TTC549 (cell line): Measurements from ENCODE around the gene RERE.
"Not testable (repeated sequence)": the region's sequence is repeated elsewhere in the genome, so short reads cannot be mapped to it uniquely, and the experiment has no call there.

ENCODE experiments used
- FAIRE-seq: peaks from 2 replicates; lab custom pipeline; 2012; peaks lifted over from hg19 to GRCh38; lab: Jason Lieb, UNC

The RERE gene

GRCh38 chr1:8446119-8446518 lies 371.3 kb downstream of the RERE start:
- FAIRE-seq: not testable (repeated sequence)

GRCh38 chr1:8443558-8444194 lies 373.8 kb downstream of the RERE start:
- FAIRE-seq: no peak

GRCh38 chr1:8441426-8441825 lies 376.0 kb downstream of the RERE start:
- no peak for FAIRE-seq

DNA sequence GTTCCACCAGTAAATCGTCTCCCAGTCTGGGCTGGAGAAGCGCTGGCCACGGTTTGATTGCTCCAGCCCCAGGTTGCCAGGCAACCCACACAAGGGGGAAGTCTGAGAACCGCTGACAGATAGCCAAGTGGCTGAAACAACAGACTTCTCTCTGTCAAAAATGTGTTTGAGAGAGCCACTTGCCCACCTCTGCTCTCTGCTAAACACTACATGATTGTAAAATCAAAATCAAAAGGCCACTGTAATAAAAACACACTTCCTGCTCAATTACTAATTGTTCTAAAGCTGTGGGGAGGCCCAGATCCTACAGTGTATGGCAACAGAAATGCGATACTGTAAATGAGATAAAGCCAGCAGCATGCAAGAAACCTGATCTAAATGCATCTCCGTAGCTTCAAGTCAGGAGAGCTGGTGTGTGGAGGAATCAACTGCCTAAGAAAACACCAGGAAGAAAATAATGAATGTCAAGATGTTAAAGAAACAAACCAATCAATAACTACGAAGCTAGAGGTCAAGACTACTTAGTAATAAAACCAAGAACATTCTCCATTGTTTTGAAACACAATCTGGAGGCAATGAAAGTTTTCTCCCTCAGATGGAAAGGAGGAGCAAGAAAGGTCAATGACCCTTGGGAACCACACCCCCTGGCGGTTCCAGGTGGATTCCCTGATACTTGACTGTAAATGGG lies 378.3 kb downstream of the RERE start:
- no peak for FAIRE-seq

DNA sequence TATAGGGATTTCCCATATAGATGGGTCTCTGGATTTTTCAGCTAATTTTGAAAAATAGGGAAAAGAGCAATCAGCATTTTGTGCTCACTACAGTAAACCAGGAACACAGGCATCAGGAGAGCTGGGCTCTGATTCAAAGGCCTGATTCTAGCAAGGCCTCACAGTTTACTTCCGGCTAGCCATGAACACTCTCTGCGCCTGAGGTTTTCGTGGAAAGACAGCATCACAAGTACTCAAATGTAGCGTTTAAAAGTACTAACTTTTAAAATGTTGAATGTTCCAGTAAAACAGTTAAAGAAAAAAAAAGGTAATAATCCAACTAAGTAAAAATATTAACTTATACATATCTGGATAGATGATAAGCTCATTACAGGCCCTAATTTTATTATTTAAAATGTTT lies 379.0 kb downstream of the RERE start:
- FAIRE-seq: no peak

DNA sequence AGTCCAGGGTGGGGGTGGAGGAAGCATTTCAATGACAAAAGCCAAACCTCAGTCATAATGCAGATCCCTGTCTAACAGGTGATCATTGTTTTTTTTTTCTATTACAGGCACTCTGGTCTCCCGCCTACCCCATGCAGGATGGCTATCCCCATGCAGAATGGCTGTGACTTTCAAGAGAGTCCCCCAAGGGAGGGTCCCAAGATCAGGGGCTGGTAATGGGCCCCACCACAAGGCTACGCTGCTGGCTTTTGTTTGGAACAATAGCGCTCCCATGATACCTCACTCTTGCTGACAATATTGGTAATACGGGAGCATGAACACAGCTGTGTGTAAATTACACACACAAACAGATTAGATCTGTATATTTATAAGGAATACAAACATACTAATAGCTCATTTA lies 380.1 kb downstream of the RERE start:
- no peak for FAIRE-seq

DNA sequence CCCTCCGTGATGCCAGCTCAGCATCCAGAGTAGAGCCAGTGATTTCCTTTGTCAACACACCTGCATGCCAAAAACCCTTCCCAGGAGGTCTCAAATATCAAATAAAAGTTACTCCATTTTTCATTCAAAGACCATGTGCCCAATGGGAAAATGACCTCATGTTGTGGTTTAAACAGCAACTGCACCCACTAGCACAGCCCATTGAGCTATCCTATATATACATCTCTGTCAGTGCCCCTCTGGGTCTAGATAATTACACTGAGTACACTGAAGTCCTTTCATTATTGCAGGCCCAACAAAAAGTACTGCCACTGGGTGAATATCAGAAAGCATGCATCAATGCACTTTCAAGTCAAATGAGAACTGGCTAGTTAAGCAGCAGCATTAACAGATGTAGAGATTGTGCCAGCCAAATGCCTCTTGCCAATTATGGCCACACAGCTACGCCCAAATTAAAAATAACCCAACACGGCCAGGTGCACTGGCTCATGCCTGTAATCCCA lies 381.8 kb downstream of the RERE start:
- FAIRE-seq: no peak

- no peak for FAIRE-seq
These were observed 383.3 kb downstream of the RERE start for GRCh38 chr1:8434101-8434500.

DNA sequence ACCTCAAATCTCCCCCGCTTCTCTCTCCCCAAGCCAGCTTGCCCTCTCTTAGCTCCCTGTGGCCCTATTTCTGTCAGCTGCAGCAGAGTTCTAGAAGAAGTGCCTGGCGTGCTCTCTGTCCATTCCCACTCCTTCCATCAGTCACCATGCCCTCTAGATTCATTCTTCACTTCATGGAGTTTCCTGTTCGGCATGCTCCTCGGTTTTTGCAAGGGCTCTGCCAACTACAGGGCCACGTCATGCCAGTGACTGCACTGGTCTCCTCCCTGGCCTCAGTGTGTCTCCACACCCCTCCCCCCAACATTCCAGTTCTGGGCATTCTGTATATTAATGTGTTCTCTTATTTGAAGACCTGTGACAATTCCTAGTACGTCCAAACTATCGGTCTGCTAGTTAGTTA lies 385.7 kb downstream of the RERE start:
- FAIRE-seq: no peak

DNA sequence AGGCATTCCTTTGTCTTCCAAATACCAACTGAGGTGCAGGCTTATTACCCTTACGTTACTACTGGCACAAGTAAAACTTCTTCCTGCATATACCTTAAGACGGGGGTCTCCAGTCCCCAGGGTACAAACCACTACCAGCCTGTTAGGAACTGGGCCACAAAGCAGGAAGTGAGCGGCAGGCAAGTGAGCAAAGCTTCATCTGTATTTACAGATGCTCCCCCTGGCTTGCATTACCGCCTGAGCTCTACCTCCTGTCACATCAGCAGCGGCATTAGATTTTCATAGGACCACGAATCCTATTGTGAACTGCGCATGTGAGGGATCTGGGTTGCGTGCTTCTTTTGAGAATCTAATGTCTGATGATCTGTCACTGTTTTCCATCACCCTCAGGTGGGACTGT lies 386.4 kb downstream of the RERE start:
- no peak for FAIRE-seq

GRCh38 chr1:8430476-8430875 lies 387.0 kb downstream of the RERE start:
- FAIRE-seq: no peak

DNA sequence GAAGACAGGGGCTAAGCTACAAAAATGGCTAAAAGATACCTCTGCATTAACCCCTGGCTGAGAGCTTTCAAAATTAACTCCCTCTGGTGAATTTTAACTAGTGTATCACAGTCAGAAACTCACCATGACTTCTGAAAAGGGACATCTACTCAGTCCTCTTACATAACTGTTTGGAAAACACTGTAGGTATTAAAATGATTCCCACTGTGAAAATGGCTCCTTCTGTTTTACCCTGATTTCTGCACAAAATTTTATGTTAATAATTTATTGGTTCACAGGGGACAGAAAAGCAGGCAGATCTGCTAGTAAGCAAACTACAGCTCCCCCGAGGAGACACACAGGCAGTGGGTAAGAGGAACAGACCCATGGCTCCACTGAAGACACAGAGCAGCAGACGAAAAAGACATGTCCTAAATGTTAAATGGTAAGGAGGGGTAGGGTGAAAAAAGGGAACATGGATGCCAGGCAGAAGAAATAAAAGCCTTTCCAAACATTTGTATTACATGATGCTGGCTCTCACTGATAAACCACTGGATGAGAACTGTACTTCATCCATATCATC lies 387.8 kb downstream of the RERE start:
- no peak for FAIRE-seq

- no peak for FAIRE-seq
These were observed 389.0 kb downstream of the RERE start for GRCh38 chr1:8428441-8428840.

DNA sequence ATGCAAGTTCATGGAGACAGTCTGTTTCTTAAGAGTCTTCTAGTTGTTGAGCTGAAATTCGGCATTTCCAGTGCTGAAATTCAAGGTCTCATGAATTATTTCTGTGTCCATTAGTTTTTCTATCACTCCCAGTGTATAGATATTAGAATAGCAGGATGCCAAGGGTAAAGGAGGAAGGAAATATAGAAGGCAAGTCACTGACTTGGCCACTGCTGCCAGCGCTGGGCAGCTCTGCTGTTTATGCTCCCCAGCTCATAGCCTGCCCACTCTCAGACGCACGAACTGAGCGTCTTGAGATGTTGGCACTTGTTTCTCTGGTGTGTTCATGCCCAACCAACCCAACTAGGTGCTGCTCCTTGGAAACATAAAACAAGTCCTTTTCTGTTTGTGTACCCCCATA lies 389.5 kb downstream of the RERE start:
- no peak for FAIRE-seq

- FAIRE-seq: no peak
These were observed 389.9 kb downstream of the RERE start for GRCh38 chr1:8427493-8427892.

- FAIRE-seq: no peak
These were observed 390.4 kb downstream of the RERE start for GRCh38 chr1:8426996-8427395.

DNA sequence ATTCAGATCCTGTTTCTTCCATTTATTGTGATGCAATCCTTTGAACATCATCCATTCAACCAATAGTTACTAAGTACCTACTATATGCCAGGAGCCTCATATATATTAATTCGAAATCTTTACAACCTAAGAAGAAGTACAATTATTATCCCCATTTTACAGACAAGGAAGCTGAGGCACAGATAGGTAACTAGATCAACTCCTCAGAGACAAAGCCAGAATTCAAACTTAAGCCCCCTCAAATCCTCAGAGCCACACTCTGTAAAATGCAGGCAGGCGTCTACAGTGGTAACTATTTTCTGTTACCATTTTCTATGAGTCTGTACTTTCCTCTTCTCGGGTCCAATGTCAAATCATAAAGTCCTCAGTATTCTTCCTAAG lies 391.7 kb downstream of the RERE start:
- no peak for FAIRE-seq

- no peak for FAIRE-seq
These were observed 392.2 kb downstream of the RERE start for GRCh38 chr1:8425150-8425780.

DNA sequence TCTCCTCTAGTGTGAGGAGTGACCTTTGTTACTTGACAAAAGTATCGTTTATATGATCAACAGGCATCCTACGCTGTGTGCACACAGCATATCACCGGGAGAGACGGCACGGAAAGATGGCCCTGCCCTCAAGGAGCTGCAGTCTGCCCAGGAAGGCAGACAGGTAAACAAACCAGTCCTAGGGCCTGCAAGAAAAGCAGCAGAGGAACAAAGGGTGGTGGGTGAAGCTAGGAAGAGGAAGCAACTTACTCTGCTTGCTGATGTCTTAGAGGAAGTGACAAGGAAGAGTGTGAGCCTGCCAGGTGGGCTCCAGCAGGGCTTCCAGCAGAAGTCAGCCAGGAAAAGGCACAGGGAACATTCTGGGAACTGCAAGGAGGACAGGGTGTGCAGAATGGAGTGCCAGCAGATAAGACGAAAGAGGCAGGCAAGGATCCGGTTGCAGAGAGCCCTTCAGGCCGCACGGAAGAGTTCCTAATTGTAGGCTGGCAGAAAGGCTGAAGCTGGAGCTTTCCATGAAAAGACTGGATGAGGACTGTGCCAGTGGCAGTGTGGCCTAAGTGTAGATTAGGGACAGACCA lies 392.8 kb downstream of the RERE start:
- no peak for FAIRE-seq

GRCh38 chr1:8423692-8424538 lies 393.5 kb downstream of the RERE start:
- FAIRE-seq: no peak

DNA sequence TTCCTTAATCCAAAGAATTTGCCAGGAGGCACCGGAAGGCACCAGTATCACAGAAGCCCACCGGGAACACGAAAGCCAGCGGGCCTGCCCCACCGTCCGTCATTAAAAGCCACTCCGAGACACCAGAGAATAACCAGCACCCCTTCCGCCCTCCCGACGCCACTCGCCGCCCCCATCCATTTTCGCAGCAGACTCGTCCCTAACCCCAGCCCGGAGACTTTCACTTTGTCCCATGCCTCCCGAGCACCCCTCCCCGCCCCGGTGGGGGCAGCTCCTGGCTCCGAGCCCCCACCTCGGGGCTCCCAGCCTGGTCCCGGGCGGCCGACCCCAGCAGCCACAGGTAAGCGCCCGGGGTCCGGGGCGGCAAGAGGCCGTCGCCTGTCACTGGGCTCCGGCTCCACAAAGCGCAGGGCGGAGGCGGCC lies 394.2 kb downstream of the RERE start:
- no peak for FAIRE-seq
